K562 (cell line): Measurements from ENCODE around the gene RUNDC3A. TPM values are rescaled to one million over a fixed set of nuclear protein-coding genes. Genes with fewer than 3 reads are reported as not detected.

ENCODE experiments used
- ATAC-seq: fragments of 200-7000 bp; cut with Tn5 transposase; 3 replicates; pipeline ENCODE4 v1.9.1; 2020; ENCODE audit warnings: moderate library complexity
- BruUV-seq: library from RNA; stranded (reverse); fragments of 400-500 nt; replicated peaks from 2 replicates; lab custom pipeline; 2021; lab: Mats Ljungman, UMichigan
- CTCF ChIA-PET: fragments of 300-600 bp; formaldehyde crosslinking; extraction: SDS; loops from one replicate; lab custom pipeline; 2021; ENCODE audit warnings: low intra/inter-chr PET ratio; lab: Yijun Ruan, JAX
- POLR2A ChIA-PET: fragments of 300-600, 350-650 bp; sonication (Branson Sonifier 250); formaldehyde crosslinking; extraction: SDS; loops from one replicate; lab custom pipeline; 2021; ENCODE audit warnings: antibody characterized with exemption, inconsistent platforms; lab: Yijun Ruan, JAX
- DNase-seq, 4 experiments: peaks; one replicate each; pipeline versions ENCODE4 v3.0.0 to v3.0.0-alpha.2; 2011 to 2018; ENCODE audit warnings: low spot score in 3 of 4, mixed read lengths in 3 of 4; ENCODE audit errors: extremely low read depth in 1 of 4
- FAIRE-seq: peaks from 2 replicates; lab custom pipeline; 2011; peaks lifted over from hg19 to GRCh38; lab: Jason Lieb, UNC
- H2AFZ ChIP-seq: 2 replicates; pipeline ENCODE4 v1.6.0; 2011; ENCODE audit warnings: low read depth, low read length, control low read depth, inconsistent platforms
- H3K27ac ChIP-seq: fragments of 200-600 bp; 3 replicates; pipeline ENCODE4 v1.8.0; 2011; ENCODE audit warnings: low read depth, mild to moderate bottlenecking, control low read depth, inconsistent platforms, low read length, moderate library complexity, mixed read lengths; ENCODE audit errors: extremely low read depth
- H3K27me3 ChIP-seq, 2 experiments: fragments of 300-600 bp in 1 of 2; 2 replicates in 1 of 2; 3 replicates in 1 of 2; pipeline versions ENCODE4 v1.6.0 to v1.8.0; 2011; ENCODE audit warnings: inconsistent platforms in 2 of 2, low read length in 2 of 2, mild to moderate bottlenecking in 1 of 2, mixed read lengths in 1 of 2, moderate library complexity in 1 of 2; ENCODE audit not compliant: control insufficient read depth in 2 of 2, insufficient read depth in 2 of 2
- H3K36me3 ChIP-seq: fragments of 300-600 bp; 3 replicates; pipeline ENCODE4 v1.8.0; 2011; ENCODE audit warnings: mild to moderate bottlenecking, low read length, inconsistent platforms; ENCODE audit not compliant: control insufficient read depth, insufficient read depth
- H3K4me1 ChIP-seq, 2 experiments: fragments of 200-600 bp in 1 of 2; replicated peaks in 1 of 2; 2 replicates in 1 of 2; 3 replicates in 1 of 2; pipeline versions ENCODE4 v1.5.1 to v1.8.0; 2011; ENCODE audit warnings: inconsistent platforms in 2 of 2, low read length in 2 of 2, mild to moderate bottlenecking in 1 of 2, mixed read lengths in 1 of 2, moderate library complexity in 1 of 2; ENCODE audit not compliant: control insufficient read depth in 2 of 2, insufficient read depth in 2 of 2
- H3K4me2 ChIP-seq: 2 replicates; pipeline ENCODE4 v1.6.1; 2011; ENCODE audit warnings: low read length, control low read depth, inconsistent platforms, mixed read lengths; ENCODE audit not compliant: insufficient read depth
- H3K4me3 ChIP-seq: fragments of 200-600 bp; sonication (generic), shearing (Covaris generic); 2 replicates; pipeline ENCODE4 v1.5.1; 2016; ENCODE audit warnings: control low read depth, inconsistent platforms
- H3K79me2 ChIP-seq: fragments of 200-600 bp; 3 replicates; pipeline ENCODE4 v1.8.0; 2011; ENCODE audit warnings: low read length, inconsistent platforms; ENCODE audit not compliant: control insufficient read depth, insufficient read depth
- H3K9ac ChIP-seq, 2 experiments: 2 replicates each; pipeline versions ENCODE4 v1.6.0 to v1.6.1; 2011; ENCODE audit warnings: low read depth in 2 of 2, low read length in 2 of 2, control low read depth in 1 of 2, inconsistent platforms in 1 of 2, mild to moderate bottlenecking in 1 of 2, mixed read lengths in 1 of 2; ENCODE audit not compliant: insufficient read depth in 1 of 2
- H3K9me1 ChIP-seq: one replicate; pipeline ENCODE4 v1.6.0; 2011; ENCODE audit warnings: inconsistent platforms, mild to moderate bottlenecking, low read length, moderate library complexity; ENCODE audit not compliant: control insufficient read depth, insufficient read depth
- H3K9me3 ChIP-seq: replicated peaks from 2 replicates; pipeline ENCODE4 v1.5.1; 2011; ENCODE audit warnings: low read depth, low read length, inconsistent platforms; ENCODE audit not compliant: control insufficient read depth, insufficient read depth
- H4K20me1 ChIP-seq: replicated peaks from 2 replicates; pipeline ENCODE4 v1.6.1; 2011; ENCODE audit warnings: low read length, inconsistent platforms, mixed read lengths; ENCODE audit not compliant: control insufficient read depth, insufficient read depth
- GTF2E2 ChIP-seq: fragments of 200-800 bp; sonication (Bioruptor generic); IDR thresholded peaks from 2 replicates; pipeline ENCODE4 v1.6.1; 2016; ENCODE audit warnings: missing genetic modification characterization, missing compliant biosample characterization
- MYNN ChIP-seq, 2 experiments: sonication (generic); formaldehyde crosslinking in 1 of 2; IDR thresholded peaks; 2 replicates each; pipeline versions ENCODE4 v1.5.0 to v1.6.1; 2016 to 2020; ENCODE audit warnings: antibody characterized with exemption in 1 of 2, missing genetic modification reagents in 1 of 2
- ZNF263 ChIP-seq: sonication (generic); formaldehyde crosslinking; IDR thresholded peaks from 2 replicates; pipeline ENCODE4 v1.8.0; 2022; ENCODE audit warnings: mild to moderate bottlenecking, missing genetic modification reagents, borderline replicate concordance
- WGBS: fragments of 100-300 bp; shearing (Covaris generic); methylation state at CpG from one replicate; pipeline ENCODE4 v1.1.6; 2016; ENCODE audit warnings: low coverage, mixed read lengths; ENCODE audit not compliant: insufficient coverage; ENCODE audit errors: missing lambda C conversion rate; 5-methylcytosine and 5-hydroxymethylcytosine counted together
- in situ Hi-C: fragments of 300-500 bp; cut with MboI; formaldehyde crosslinking; loops from 4 replicates; pipeline ENCODE4 v1.15.0; 2018; ENCODE audit warnings: inconsistent platforms, mixed read lengths
- intact Hi-C: fragments of 100-400 bp; cut with micrococcal nuclease; formaldehyde crosslinking; loops from 2 replicates; pipeline ENCODE4 v1.14.2; 2022
- polyA plus RNA-seq, 8 experiments: library from polyadenylated mRNA; depleted of rRNA in 4 of 8; stranded (reverse) in 5 of 8; unstranded in 3 of 8; fragments of >200 nt; fragmentation: Nextera tagmentation in 2 of 8; fragmentation: Illumina TruSeq in 1 of 8; extraction: Ambion mirVana in 2 of 8; extraction: Trizol in 1 of 8; gene quantifications; 2 replicates each; pipeline versions ENCODE4 v1.2.1 to v1.2.3, GENCODE V29; 2011 to 2014; ENCODE audit warnings: inconsistent platforms in 1 of 8, missing spikeins in 1 of 8
- total RNA-seq, 7 experiments: library from RNA; depleted of rRNA in 6 of 7; stranded (reverse); fragments of >200 nt in 6 of 7; fragmentation: Illumina TruSeq in 2 of 7; extraction: Trizol in 2 of 7; gene quantifications; 2 replicates each; pipeline versions ENCODE4 v1.2.1 to v1.2.3, GENCODE V29; 2011 to 2021; ENCODE audit warnings: low replicate concordance in 1 of 7
- TF ChIP-seq, protein P1 (sequence below): fragments of 250-450 bp; sonication (Bioruptor Pico); IDR thresholded peaks from 2 replicates; pipeline ENCODE4 v1.8.0; 2021; ENCODE audit warnings: moderate library complexity, mild to moderate bottlenecking, inconsistent platforms

RUNDC3A gene
- total and polyA plus RNA-seq, 9 of the 15 experiments (the other 6 are each of a cell fraction or from before 2014, with no cell fraction given), result not detected

DNA sequence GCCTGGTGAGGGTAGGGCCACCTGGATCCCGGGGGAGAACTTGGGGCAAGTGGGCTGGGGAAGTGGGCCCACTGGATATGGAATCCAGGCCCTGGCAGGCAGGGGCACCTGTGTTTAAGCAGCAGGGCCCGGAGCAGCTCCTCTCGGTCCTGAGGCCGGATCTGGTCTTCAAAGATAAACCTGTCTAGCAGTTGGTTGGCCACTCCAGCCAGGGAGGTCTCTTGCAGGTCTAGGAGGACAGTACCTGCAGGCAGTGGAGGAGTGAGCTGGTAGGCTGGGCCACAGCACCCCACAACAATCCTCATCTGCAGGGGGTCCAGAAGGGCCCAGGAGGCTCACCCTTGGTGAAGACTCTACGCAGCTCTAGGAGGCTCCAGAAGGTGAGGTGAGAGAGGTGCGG lies 48.1 kb upstream of the RUNDC3A start (continued):
- TF ChIP-seq, protein P1, sequence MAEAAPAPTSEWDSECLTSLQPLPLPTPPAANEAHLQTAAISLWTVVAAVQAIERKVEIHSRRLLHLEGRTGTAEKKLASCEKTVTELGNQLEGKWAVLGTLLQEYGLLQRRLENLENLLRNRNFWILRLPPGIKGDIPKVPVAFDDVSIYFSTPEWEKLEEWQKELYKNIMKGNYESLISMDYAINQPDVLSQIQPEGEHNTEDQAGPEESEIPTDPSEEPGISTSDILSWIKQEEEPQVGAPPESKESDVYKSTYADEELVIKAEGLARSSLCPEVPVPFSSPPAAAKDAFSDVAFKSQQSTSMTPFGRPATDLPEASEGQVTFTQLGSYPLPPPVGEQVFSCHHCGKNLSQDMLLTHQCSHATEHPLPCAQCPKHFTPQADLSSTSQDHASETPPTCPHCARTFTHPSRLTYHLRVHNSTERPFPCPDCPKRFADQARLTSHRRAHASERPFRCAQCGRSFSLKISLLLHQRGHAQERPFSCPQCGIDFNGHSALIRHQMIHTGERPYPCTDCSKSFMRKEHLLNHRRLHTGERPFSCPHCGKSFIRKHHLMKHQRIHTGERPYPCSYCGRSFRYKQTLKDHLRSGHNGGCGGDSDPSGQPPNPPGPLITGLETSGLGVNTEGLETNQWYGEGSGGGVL (CRISPR knock-in tag), result no peak
- TF ChIP-seq MYNN (IDR thresholded peaks at IDR 0.05) (no peak), MYNN (CRISPR knock-in tag; IDR thresholded peaks at IDR 0.05) (no peak)

DNA sequence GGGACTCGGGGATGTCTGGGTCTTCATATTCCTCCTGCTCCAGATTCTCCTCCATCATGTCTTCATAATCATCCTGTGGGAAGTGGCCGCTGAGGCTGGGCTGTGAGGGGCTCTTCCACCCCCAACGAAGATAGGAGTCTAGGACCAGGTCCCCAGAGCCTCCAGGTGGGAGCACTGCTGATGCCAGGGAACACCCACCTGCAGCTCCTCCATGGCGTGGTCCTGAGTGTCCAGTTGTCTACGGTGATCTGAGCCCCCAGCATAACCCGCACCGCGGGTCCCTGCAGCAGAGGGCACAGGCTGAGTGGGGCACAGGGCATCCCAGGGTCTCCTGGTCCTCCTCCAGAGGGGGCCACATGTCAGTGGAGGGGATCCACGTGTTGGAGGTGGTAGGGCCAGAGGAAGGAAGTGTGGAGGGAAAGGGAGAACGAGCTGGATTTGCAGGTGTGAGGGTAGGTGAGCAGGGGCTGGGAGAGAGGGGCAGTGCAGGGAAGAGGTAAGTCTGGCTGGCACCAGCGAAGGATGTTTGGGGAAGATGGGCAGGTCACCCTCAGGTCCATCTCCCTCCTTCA lies 45.7 kb upstream of the RUNDC3A start:
- Histone ChIP-seq H3K27me3 (no peaks in the 10 kb centered on the region), H3K79me2 (no peaks in the 10 kb centered on the region), H3K9ac (no peak overlapping the region), H3K9me1 (peaks cover 7% of the 10 kb centered on the region), H3K27ac (no peak overlapping the region), H4K20me1 (peaks cover 15% of the 10 kb centered on the region; the same call in 1 of the 2 replicates), H3K4me3 (no peak overlapping the region), H3K9me3 (no peaks in the 10 kb centered on the region), H3K36me3 (no peaks in the 10 kb centered on the region), H3K4me1 (peaks cover 29 to 60% of the 10 kb centered on the region in 2 experiments; a peak in 4 of 5 replicates), H3K4me2 (no peak overlapping the region), H2AFZ (no peak overlapping the region)
- ChIA-PET POLR2A (no interaction called here), CTCF (no interaction called here)
- in situ Hi-C loops, result no loop called here
- FAIRE-seq (no peak), DNase-seq (no peak), ATAC-seq (no peak)
- TF ChIP-seq GTF2E2 (tag) (no peak), ZNF263 (peak; percentile 60; the same call in 1 of the 2 replicates)
- intact Hi-C loops, result no loop called here
- BruUV-seq, result no TSS peak
- 13% methylated on average over 6 of the region's 11 CpGs for WGBS
